GM12878 (cell line): ENCODE measurements around the gene CAPN8. TPM values are rescaled to one million over a fixed set of nuclear protein-coding genes. Genes with fewer than 3 reads are reported as not detected.

Experiments
- ATF7 ChIP-seq: fragments of 450-650 bp; IDR thresholded peaks from 2 replicates; pipeline ENCODE4 v1.6.1; 2016; ENCODE audit warnings: low read depth, mild to moderate bottlenecking
- CUX1 ChIP-seq: IDR thresholded peaks from 2 replicates; pipeline ENCODE4 v1.6.1; 2012; ENCODE audit warnings: improper control_type of control experiment, low read depth, low read length; ENCODE audit not compliant: insufficient replicate concordance
- DPF2 ChIP-seq: fragments of 450-650 bp; IDR thresholded peaks from 2 replicates; pipeline ENCODE4 v1.6.1; 2017; ENCODE audit warnings: mild to moderate bottlenecking
- E2F8 ChIP-seq: fragments of 450-650 bp; IDR thresholded peaks from 2 replicates; pipeline ENCODE4 v1.6.1; 2018; ENCODE audit warnings: mild to moderate bottlenecking, low read depth, moderate library complexity; ENCODE audit not compliant: partially characterized antibody
- EP300 ChIP-seq, 2 experiments: fragments of 150-350 bp in 1 of 2; IDR thresholded peaks; 2 replicates each; pipeline ENCODE4 v1.6.1; 2011 to 2012; ENCODE audit warnings: low read depth in 2 of 2, low read length in 2 of 2, borderline replicate concordance in 1 of 2, improper control_type of control experiment in 1 of 2, inconsistent platforms in 1 of 2; ENCODE audit not compliant: control insufficient read depth in 1 of 2
- FOXM1 ChIP-seq: IDR thresholded peaks from 2 replicates; pipeline ENCODE4 v1.6.1; 2012; ENCODE audit warnings: low read depth, mild to moderate bottlenecking, inconsistent platforms, low read length, moderate library complexity
- NBN ChIP-seq: fragments of 450-650 bp; IDR thresholded peaks from 2 replicates; pipeline ENCODE4 v1.6.1; 2016
- NKRF ChIP-seq: fragments of 450-650 bp; conservative IDR thresholded peaks from 2 replicates; pipeline ENCODE4 v1.6.1; 2017; ENCODE audit warnings: mild to moderate bottlenecking, moderate library complexity
- SIN3A ChIP-seq: IDR thresholded peaks from 2 replicates; pipeline ENCODE4 v1.6.1; 2012; ENCODE audit warnings: low read depth, low read length, improper control_type of control experiment
- SMC3 ChIP-seq: IDR thresholded peaks from 2 replicates; pipeline ENCODE4 v1.6.1; 2011; ENCODE audit warnings: low read length, improper control_type of control experiment, borderline replicate concordance
- SPI1 ChIP-seq: IDR thresholded peaks from 2 replicates; pipeline ENCODE4 v1.6.1; 2011; ENCODE audit warnings: low read depth, mild to moderate bottlenecking, low read length, moderate library complexity, borderline replicate concordance; ENCODE audit not compliant: insufficient read depth
- ZNF217 ChIP-seq: fragments of 450-650 bp; IDR thresholded peaks from 2 replicates; pipeline ENCODE4 v1.6.1; 2017; ENCODE audit warnings: antibody characterized with exemption, mild to moderate bottlenecking
- ZNF687 ChIP-seq: fragments of 450-650 bp; IDR thresholded peaks from 2 replicates; pipeline ENCODE4 v1.6.1; 2017; ENCODE audit warnings: mild to moderate bottlenecking, moderate library complexity
- polyA plus RNA-seq, 11 experiments: library from polyadenylated mRNA; depleted of rRNA in 4 of 11; unstranded in 6 of 11; stranded (reverse) in 5 of 11; fragments of >200 nt; fragmentation: Nextera tagmentation in 4 of 11; fragmentation: Illumina TruSeq in 1 of 11; extraction: Ambion mirVana in 4 of 11; extraction: Trizol in 1 of 11; gene quantifications; 1 replicate in 1 of 11; 2 replicates in 10 of 11; pipeline versions ENCODE4 v1.2.1 to v1.2.3, GENCODE V29; 2011 to 2016; ENCODE audit warnings: inconsistent platforms in 2 of 11, missing spikeins in 2 of 11, low read depth in 1 of 11
- total RNA-seq, 4 experiments: library from RNA; depleted of rRNA in 3 of 4; stranded (reverse); fragments of >200 nt in 3 of 4; fragmentation: Illumina TruSeq in 1 of 4; extraction: Trizol in 1 of 4; gene quantifications; 2 replicates each; pipeline versions ENCODE4 v1.2.1 to v1.2.3, GENCODE V29; 2013 to 2021

CAPN8 gene
- total and polyA plus RNA-seq, 10 of the 15 experiments (the other 5 are each of a cell fraction or from before 2014, with no cell fraction given) = 6.4 to 30.7 (median 12.3) TPM

GRCh38 chr1:223712194-223712849 lies 46.8 kb upstream of the CAPN8 start, which contains the start of gene CAPN2 (continued):
- TF ChIP-seq CUX1 (no peak), EP300 (IDR thresholded peaks at IDR 0.05; ENCODE audit: borderline replicate concordance in 1 of 2, control insufficient read depth in 1 of 2, low read depth in 2 of 2, low read length in 2 of 2) (no peak), SIN3A (no peak), NKRF (peak; percentile 41; the same call in 1 of the 2 replicates), FOXM1 (no peak), E2F8 (no peak), ZNF217 (peak; percentile 52; the same call in 1 of the 2 replicates), DPF2 (peak; percentile 76), SMC3 (peak; percentile 61), ATF7 (no peak), SPI1 (no peak), ZNF687 (peak; percentile 45; the same call in 1 of the 2 replicates), NBN (no peak)
